ENCODE measurements around the gene MCOLN1.
"Not testable (repeated sequence)": the region's sequence is repeated elsewhere in the genome, so short reads cannot be mapped to it uniquely, and the experiment has no call there.

MCOLN1 gene

DNA sequence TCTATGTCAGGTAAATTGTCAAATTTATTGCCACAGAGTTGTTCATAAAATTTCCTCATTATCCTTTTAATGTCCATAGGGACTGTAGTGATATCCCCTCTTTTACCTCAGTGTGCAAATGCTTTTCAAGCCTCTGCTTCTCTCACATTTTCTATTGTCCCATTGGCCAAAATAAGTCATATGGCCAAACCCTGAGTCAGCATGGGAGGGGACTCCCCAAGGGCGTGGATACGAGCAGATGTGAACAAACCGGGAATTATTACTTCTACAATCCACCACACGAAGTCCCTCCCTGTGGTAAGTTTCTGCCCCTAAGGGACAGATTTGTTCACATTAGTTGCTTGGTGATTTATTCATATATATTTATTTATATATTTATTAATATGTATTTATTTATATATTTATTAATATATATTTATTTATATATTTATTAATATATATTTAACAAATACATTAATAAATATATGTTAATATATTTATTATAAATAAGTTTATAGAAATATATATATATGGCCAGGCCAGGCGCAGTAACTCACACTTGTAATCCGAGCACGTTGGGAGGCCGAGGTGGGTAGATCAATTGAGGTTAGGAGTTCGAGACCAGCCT, 53.1 kb downstream of the MCOLN1 start:
- no peak for DNase-seq (ENCODE audit: low read depth in 3 of 3)

DNA sequence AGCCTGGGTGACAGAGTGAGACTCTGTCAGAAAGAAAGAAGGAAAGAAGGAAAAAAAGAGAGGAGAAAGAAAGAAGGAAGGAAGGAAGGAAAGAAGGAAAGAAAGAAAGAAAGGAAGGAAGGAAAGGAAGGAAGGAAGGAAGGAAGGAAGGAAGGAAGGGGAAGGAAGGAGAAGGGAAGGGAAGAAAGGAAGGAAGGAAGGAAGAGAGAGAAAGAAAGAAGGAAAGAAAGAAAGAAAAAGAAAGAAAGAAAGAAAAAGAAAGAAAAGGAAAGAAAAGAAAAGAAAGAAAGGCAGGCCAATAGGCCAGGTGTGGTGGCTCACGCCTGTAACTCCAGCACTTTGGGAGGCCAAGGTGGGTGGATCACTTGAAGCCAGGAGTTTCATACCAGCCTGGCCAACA, 55.0 kb downstream of the MCOLN1 start:
- DNase-seq (ENCODE audit: low read depth in 3 of 3) = not testable (repeated sequence)

DNA sequence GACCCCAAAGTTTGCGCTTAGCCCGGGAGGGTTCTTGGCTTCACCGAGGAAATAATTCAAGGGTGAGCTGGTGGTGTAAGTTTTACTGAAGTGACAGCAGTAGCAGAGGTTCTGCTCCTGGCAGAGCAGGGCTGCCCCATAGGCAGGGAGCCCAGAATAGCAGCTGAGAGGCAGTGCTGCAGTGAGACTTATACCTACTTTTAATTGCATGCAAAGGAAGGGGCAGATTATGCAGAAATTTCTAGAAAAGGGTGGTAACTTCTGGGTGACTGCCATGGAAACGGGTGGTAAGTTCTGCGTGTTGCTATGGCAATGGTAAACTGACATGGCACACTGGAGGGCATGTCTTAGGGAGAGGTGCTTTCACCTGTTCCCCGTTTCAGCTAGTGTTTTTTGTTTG, 55.7 kb downstream of the MCOLN1 start:
- DNase-seq (ENCODE audit: low read depth in 3 of 3) = no peak

DNA sequence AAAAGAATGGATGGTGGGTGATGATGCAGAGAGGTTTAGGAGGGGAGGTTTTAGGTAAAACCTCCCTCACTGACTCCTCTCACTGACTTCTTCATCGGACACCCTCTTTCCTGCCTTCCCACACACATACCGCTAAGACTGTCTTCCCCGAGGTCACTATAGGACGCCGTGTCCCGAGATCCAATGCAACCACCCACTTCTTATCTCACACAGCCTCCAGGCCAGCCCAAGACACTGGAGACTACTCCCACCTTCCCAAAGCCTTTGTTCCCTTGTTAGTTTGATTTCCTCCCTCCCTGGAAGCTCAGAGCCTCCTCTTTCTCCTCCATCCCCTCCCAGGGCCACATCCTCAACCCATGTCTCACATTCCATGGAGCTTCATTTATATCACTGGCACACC, 56.8 kb downstream of the MCOLN1 start:
- DNase-seq (ENCODE audit: low read depth in 3 of 3) = no peak

DNA sequence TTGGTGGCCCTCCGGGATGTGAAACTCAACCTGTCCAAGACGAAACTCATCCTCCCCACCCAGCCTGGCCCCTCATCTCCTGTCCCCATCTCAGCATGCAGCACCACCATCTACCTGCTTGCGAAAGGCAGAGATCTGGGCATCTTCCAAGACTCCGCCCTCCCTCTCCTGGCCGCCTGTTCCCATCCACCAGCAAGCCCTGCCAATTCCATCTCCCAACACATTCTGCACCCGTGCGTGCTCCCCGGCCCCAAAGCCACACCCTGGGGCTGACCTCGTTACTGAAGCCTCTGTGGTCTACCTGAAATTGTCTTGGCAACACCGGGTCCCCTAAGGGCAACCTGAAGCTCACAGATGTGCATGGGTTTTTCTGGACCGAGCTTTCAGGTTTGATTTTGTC, 60.0 kb downstream of the MCOLN1 start:
- DNase-seq (ENCODE audit: low read depth in 3 of 3) = no peak
